ENCODE data around the gene PMS1. TPM values are rescaled to one million over a fixed set of nuclear protein-coding genes. Genes with fewer than 3 reads are reported as not detected.

The PMS1 gene
- total RNA-seq, 1 experiment from 2014 or later, result 50.9 TPM

- ChIA-PET CTCF (interaction anchor here (0.5 kb wide), 1 partner anchor 97 kb away, joined by 3 read pairs; no protein-coding TSS in a partner anchor), POLR2A (interaction anchor here (0.7 to 1.1 kb wide), 3 partner anchors 14 to 799 kb away, joined by 3 read pairs; no protein-coding TSS in a partner anchor)
- Mint-ChIP-seq H3K9me3 (ENCODE audit: unreplicated experiment) (no peaks in the 10 kb centered on the region), H3K4me3 (ENCODE audit: unreplicated experiment) (no peak overlapping the region), H3K4me1 (ENCODE audit: insufficient read depth, unreplicated experiment) (no peaks in the 10 kb centered on the region), H3K27me3 (ENCODE audit: insufficient read depth, unreplicated experiment) (no peaks in the 10 kb centered on the region), H3K36me3 (ENCODE audit: insufficient read depth, unreplicated experiment) (no peaks in the 10 kb centered on the region), H3K27ac (ENCODE audit: low read depth, unreplicated experiment) (no peak overlapping the region)
- no peak for DNase-seq (ENCODE audit: unreplicated experiment)
- intact Hi-C loops (cut with micrococcal nuclease), result no loop called here
- no peak for TF ChIP-seq CTCF (IDR thresholded peaks at IDR 0.05; ENCODE audit: unreplicated experiment)
- no TSS peak for BruUV-seq (replicated peaks)
These were observed 114.9 kb downstream of the PMS1 start for GRCh38 chr2:189899101-189899500.

DNA sequence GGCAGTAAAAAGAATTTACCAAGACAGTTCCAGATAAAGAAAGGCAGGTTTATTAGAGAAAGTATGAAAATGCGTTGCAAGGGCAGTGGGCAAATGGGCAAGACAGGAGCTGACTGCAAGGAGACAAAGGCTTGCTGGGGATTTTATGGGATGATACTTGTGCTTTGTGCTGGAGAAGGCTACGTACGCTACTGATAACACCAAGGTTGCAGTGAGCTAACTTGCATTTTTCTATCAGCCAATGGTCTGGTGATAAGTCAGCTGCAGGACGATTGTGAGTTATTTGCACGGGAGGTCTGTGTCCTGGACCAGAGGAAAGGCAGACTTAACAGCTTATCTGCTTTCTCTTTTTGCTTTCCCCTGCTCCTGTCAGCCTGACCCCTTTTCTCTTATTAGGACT lies 116.5 kb downstream of the PMS1 start:
- intact Hi-C loops (cut with micrococcal nuclease), result no loop called here
- no peak overlapping the region for H3K4me3 Mint-ChIP-seq (ENCODE audit: unreplicated experiment)
- POLR2A ChIA-PET, result no interaction called here
- TF ChIP-seq CTCF (IDR thresholded peaks at IDR 0.05; ENCODE audit: unreplicated experiment), result no peak
- H3K9me3 Mint-ChIP-seq (ENCODE audit: unreplicated experiment), result no peaks in the 10 kb centered on the region
- no peak overlapping the region for H3K27ac Mint-ChIP-seq (ENCODE audit: low read depth, unreplicated experiment)
- no peaks in the 10 kb centered on the region for H3K4me1 Mint-ChIP-seq (ENCODE audit: insufficient read depth, unreplicated experiment)
- H3K27me3 Mint-ChIP-seq (ENCODE audit: insufficient read depth, unreplicated experiment), result no peaks in the 10 kb centered on the region
- no peaks in the 10 kb centered on the region for H3K36me3 Mint-ChIP-seq (ENCODE audit: insufficient read depth, unreplicated experiment)
- CTCF ChIA-PET, result interaction anchor here (0.5 to 0.7 kb wide), 2 partner anchors 17 to 40 kb away, joined by 3 to 4 read pairs; no protein-coding TSS in a partner anchor
- DNase-seq (ENCODE audit: unreplicated experiment), result no peak
- BruUV-seq (replicated peaks), result no TSS peak

- no TSS peak for BruUV-seq (replicated peaks)
- no peaks in the 10 kb centered on the region for H3K9me3 Mint-ChIP-seq (ENCODE audit: unreplicated experiment)
- H3K4me3 Mint-ChIP-seq (ENCODE audit: unreplicated experiment), result no peak overlapping the region
- POLR2A ChIA-PET, result no interaction called here
- CTCF ChIA-PET, result interaction anchor here (0.6 kb wide), 1 partner anchor 808 kb away, joined by 3 read pairs; no protein-coding TSS in a partner anchor
- H3K4me1 Mint-ChIP-seq (ENCODE audit: insufficient read depth, unreplicated experiment), result no peaks in the 10 kb centered on the region
- no peaks in the 10 kb centered on the region for H3K36me3 Mint-ChIP-seq (ENCODE audit: insufficient read depth, unreplicated experiment)
- intact Hi-C loops (cut with micrococcal nuclease), result no loop called here
- H3K27me3 Mint-ChIP-seq (ENCODE audit: insufficient read depth, unreplicated experiment), result no peaks in the 10 kb centered on the region
- no peak overlapping the region for H3K27ac Mint-ChIP-seq (ENCODE audit: low read depth, unreplicated experiment)
- TF ChIP-seq CTCF (IDR thresholded peaks at IDR 0.05; ENCODE audit: unreplicated experiment), result no peak
- DNase-seq (ENCODE audit: unreplicated experiment), result no peak
These were observed 117.4 kb downstream of the PMS1 start for GRCh38 chr2:189901664-189902063.

DNA sequence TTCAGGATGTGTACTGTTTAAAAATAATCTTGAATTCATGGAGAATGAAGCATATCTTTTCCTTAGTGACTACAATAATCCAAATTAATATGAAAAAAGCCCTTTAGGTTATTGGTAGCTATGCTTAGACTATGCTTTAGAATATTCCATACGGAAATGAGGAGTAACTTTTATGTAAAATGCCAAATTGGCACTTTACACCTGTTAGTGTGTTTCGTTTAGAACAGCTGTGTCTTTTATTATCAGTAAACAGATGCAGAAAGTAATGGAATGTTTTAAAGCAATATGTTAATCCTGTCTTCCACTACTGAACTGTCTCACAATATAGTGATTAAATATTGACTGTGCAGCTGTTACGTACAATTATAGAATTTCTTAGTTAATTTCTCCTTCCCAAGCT lies 129.6 kb downstream of the PMS1 start:
- CTCF ChIA-PET, result interaction anchor here (0.6 to 0.7 kb wide), 2 partner anchors 116 to 924 kb away, joined by 3 read pairs; no protein-coding TSS in a partner anchor
- H3K4me3 Mint-ChIP-seq (ENCODE audit: unreplicated experiment), result no peak overlapping the region

More for the DNA sequence above, 129.6 kb downstream of the PMS1 start:
- Mint-ChIP-seq H3K36me3 (ENCODE audit: insufficient read depth, unreplicated experiment) (no peaks in the 10 kb centered on the region), H3K27ac (ENCODE audit: low read depth, unreplicated experiment) (no peak overlapping the region), H3K4me1 (ENCODE audit: insufficient read depth, unreplicated experiment) (no peaks in the 10 kb centered on the region), H3K9me3 (ENCODE audit: unreplicated experiment) (peaks cover 9% of the 10 kb centered on the region), H3K27me3 (ENCODE audit: insufficient read depth, unreplicated experiment) (no peaks in the 10 kb centered on the region)
- intact Hi-C loops (cut with micrococcal nuclease), result no loop called here
- POLR2A ChIA-PET, result interaction anchor here (0.6 kb wide), 1 partner anchor 72 kb away, joined by 3 read pairs; no protein-coding TSS in a partner anchor
- BruUV-seq (replicated peaks), result no TSS peak
- no peak for TF ChIP-seq CTCF (IDR thresholded peaks at IDR 0.05; ENCODE audit: unreplicated experiment)
- no peak for DNase-seq (ENCODE audit: unreplicated experiment)
